ENCODE results near the gene ZNRF1. TPM values are rescaled to one million over a fixed set of nuclear protein-coding genes. Genes with fewer than 3 reads are reported as not detected.

ZNRF1 gene
- total and polyA plus RNA-seq, 3 donors from 2014 or later: 51.8 to 93.0 (median 90.4) TPM

DNA sequence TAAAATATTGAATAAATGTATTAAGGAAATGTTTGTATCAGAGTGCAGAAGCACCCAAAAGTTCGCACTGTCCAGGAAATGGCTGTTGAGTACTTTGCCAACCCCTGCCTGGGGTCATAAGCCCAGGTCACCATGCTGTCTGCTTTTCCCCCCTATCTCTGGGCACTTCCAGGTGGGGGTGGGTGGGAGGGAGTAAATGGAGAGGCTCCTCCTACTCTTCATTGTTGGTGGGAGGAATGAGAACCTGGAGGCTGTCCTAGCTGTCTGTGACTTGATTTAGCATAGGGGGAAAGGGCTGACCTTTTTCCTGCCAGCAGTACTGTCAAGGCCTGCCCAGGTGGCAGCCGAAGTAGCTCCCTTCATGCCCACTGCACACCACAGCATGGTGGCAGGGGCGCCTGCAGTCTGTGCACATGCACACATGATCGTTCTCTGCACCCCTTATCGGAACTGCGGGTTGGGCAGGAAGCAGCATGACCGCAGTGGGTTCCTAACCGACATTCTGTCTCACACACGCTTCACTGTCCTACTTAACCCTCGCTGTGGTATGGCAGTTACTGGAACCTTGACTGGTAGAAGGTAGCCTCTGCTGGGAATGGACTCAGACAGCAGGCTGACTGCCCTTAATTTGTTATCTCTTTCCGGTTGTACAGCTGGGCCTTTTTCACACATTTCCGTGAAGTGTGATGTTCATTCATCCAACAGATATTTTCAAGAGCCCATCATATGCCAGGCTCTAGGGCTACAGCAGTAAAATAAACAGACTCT is 76.3 kb downstream of the ZNRF1 start:
- Histone ChIP-seq H3K36me3 (ENCODE audit: low read depth, missing control alignments) (no peaks in the 10 kb centered on the region), H3K4me1 (peaks cover 5% of the 10 kb centered on the region), H3K27ac (no peak overlapping the region), H3K9me3 (no peaks in the 10 kb centered on the region), H3K27me3 (no peaks in the 10 kb centered on the region), H3K4me3 (no peak overlapping the region)
- TF ChIP-seq CTCF (IDR thresholded peaks at IDR 0.05) (no peak), POLR2A (IDR thresholded peaks at IDR 0.05) (no peak)
- DNase-seq: no peak
- 75 to 76% methylated on average over 11 to 12 of the region's 12 CpGs for WGBS, 2 donors
- intact Hi-C loops (cut with DNase I; ENCODE audit: low total_unique reads): no loop called here

DNA sequence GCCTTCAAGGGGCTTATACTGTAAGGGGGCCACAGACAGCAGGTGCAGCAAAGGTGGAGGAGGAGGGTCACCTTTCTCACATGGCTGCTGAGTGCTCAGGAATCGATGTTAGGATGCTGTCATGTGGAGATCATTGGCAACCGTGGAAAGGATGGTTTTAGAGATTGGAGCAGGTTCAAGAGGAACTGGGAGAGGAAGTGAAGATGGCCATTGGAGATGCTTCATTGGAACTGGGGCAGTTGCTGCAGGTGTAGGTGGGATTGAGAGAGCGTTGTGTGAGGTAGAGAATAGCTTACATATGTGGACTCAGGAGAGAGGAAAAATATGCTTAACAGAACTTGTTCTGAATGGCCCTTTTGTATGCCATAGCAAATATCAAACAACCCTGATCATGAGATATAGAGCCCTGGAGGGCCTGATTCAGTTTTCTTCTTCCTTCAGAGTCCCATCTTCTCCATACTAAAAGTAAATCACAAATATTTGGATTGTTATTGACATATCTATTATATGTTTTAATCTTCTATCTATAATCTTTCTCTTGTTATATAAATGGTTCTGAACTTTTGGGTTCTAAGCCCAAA is 77.0 kb downstream of the ZNRF1 start:
- Histone ChIP-seq H3K27me3 (no peaks in the 10 kb centered on the region), H3K36me3 (ENCODE audit: low read depth, missing control alignments) (no peaks in the 10 kb centered on the region), H3K9me3 (no peaks in the 10 kb centered on the region), H3K4me1 (no peaks in the 10 kb centered on the region), H3K4me3 (no peak overlapping the region), H3K27ac (no peak overlapping the region)
- DNase-seq: no peak
- intact Hi-C loops (cut with DNase I; ENCODE audit: low total_unique reads): no loop called here
- TF ChIP-seq POLR2A (IDR thresholded peaks at IDR 0.05) (no peak), CTCF (IDR thresholded peaks at IDR 0.05) (no peak)
- WGBS, 2 donors: 81 to 88% methylated on average over 3 of the region's 3 CpGs

DNA sequence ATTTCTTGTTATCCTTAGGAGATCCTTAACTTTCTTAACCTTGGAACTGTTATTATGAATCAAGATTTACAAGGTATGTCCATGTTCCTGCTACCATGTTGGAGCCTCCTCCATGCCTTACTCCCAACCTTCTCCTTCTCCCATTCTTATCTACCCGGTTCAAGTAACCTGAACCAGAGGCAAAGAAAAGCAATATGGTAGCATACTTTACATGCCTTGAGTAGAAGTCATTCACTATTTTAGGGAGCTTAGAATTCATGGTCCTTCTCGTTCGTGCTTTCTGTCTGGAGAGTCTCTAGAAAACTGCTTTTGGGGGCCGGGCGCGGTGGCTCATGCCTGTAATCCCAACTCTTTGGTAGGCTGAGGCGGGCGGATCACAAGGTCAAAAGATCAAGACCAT is 80.1 kb downstream of the ZNRF1 start:
- DNase-seq: no peak
- H3K36me3 ChIP-seq (ENCODE audit: low read depth, missing control alignments): no peaks in the 10 kb centered on the region
- no peak for TF ChIP-seq CTCF (IDR thresholded peaks at IDR 0.05)
- no peak for TF ChIP-seq POLR2A (IDR thresholded peaks at IDR 0.05)
- no peaks in the 10 kb centered on the region for H3K9me3 ChIP-seq
- H3K4me1 ChIP-seq: no peaks in the 10 kb centered on the region
- H3K27me3 ChIP-seq: no peaks in the 10 kb centered on the region
- H3K4me3 ChIP-seq: no peak overlapping the region
- WGBS, 2 donors: 89 to 93% methylated on average over 8 of the region's 8 CpGs
- H3K27ac ChIP-seq: no peak overlapping the region
- intact Hi-C loops (cut with DNase I; ENCODE audit: low total_unique reads): no loop called here

- Histone ChIP-seq H3K36me3 (ENCODE audit: low read depth, missing control alignments) (no peaks in the 10 kb centered on the region), H3K27ac (no peak overlapping the region), H3K4me3 (no peak overlapping the region), H3K27me3 (no peaks in the 10 kb centered on the region), H3K4me1 (no peaks in the 10 kb centered on the region), H3K9me3 (no peaks in the 10 kb centered on the region)
- no peak for DNase-seq
- TF ChIP-seq POLR2A (IDR thresholded peaks at IDR 0.05): no peak
- TF ChIP-seq CTCF (IDR thresholded peaks at IDR 0.05): no peak
- WGBS, 2 donors: 93% methylated on average over 7 of the region's 7 CpGs
- intact Hi-C loops (cut with DNase I; ENCODE audit: low total_unique reads): no loop called here
Observed at GRCh38 chr16:75079346-75079926, 80.6 kb downstream of the ZNRF1 start.

Measured in testis (tissue), 3 donors.